NB4 (cell line): ENCODE data around the gene ADGRA1.
"Not testable (repeated sequence)": the region's sequence is repeated elsewhere in the genome, so short reads cannot be mapped to it uniquely, and the experiment has no call there.

Experiments used
- CTCF ChIP-seq: IDR thresholded peaks from one replicate; pipeline ENCODE4 v1.5.1; 2012; ENCODE audit warnings: low read depth, low read length
- MAX ChIP-seq: IDR thresholded peaks from 2 replicates; pipeline ENCODE4 v1.6.1; 2011; ENCODE audit warnings: low read depth, low read length
- POLR2A ChIP-seq: IDR thresholded peaks from 2 replicates; pipeline ENCODE4 v1.6.1; 2011; ENCODE audit warnings: mild to moderate bottlenecking; ENCODE audit not compliant: insufficient read length; ENCODE audit errors: extremely low read depth

GRCh38 chr10:133175624-133176023 lies 87.9 kb downstream of the ADGRA1 start:
- TF ChIP-seq CTCF, POLR2A, MAX: not testable (repeated sequence)
